DOHH2 (cell line): ENCODE data around the gene MRPL34.

Experiments
- EZH2phosphoT487 ChIP-seq: fragments of 200-600 bp; sonication (generic); IDR thresholded peaks from 2 replicates; pipeline ENCODE4 v1.6.1; 2017; ENCODE audit warnings: borderline replicate concordance, mild to moderate bottlenecking, antibody characterized with exemption, low read length, moderate library complexity, mixed read lengths
- TF ChIP-seq, protein P1 (sequence below): fragments of 200-600 bp; sonication (generic); IDR thresholded peaks from one replicate; pipeline ENCODE4 v1.5.1; 2014; ENCODE audit warnings: antibody characterized with exemption, mild to moderate bottlenecking, low read depth, low read length; ENCODE audit not compliant: poor library complexity, severe bottlenecking

DNA sequence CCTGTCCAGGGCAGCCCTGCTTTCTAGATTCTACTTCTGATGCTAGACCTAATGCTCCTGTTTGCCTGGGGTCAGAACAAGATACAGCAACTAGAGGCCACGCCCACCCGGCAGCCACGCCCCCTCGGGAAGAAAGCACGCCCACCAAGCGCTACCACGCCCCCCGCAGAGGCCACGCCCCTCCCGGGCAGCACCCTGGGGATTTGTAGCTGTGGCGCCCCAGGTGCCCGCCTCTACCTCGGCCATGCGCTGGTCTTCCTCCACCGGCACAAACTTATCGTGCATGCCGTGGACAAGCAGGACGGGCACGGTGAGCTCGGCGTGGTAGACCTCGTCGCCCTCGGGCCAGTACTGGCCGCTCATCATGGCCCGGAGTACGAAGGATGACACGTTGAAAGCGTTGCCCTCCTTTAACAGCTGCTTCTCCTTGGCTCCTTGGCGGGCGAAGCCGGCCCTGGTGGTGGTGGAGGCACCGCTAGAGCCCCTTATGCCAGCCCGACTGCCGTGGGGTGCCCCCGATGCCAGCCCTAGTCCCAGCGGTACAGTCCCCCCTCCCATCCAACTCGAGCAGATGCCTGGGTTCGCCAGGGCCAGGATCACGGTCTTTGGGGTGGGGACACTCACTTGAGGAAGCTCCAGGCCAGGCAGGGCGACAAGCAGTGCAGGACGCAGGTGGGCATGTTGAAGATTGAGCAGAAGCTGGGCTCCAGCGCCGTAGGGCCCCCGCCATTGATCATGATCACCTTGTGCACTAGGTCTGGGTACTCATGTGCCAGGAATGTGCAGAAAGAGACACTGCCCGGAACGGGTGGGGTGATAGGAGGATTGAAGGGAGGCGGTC is 11.4 kb upstream of the MRPL34 start:
- TF ChIP-seq, protein P1, sequence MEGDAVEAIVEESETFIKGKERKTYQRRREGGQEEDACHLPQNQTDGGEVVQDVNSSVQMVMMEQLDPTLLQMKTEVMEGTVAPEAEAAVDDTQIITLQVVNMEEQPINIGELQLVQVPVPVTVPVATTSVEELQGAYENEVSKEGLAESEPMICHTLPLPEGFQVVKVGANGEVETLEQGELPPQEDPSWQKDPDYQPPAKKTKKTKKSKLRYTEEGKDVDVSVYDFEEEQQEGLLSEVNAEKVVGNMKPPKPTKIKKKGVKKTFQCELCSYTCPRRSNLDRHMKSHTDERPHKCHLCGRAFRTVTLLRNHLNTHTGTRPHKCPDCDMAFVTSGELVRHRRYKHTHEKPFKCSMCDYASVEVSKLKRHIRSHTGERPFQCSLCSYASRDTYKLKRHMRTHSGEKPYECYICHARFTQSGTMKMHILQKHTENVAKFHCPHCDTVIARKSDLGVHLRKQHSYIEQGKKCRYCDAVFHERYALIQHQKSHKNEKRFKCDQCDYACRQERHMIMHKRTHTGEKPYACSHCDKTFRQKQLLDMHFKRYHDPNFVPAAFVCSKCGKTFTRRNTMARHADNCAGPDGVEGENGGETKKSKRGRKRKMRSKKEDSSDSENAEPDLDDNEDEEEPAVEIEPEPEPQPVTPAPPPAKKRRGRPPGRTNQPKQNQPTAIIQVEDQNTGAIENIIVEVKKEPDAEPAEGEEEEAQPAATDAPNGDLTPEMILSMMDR, result no peak
- no peak for TF ChIP-seq EZH2phosphoT487
